ENCODE measurements around the gene TRPM2. TPM values are rescaled to one million over a fixed set of nuclear protein-coding genes. Genes with fewer than 3 reads are reported as not detected.

The TRPM2 gene
- total RNA-seq, 1 donor from 2014 or later = 2.2 TPM

- DNase-seq = no peak
These were observed 77.9 kb downstream of the TRPM2 start for GRCh38 chr21:44431300-44431699.

- DNase-seq = no peak
These were observed 79.7 kb downstream of the TRPM2 start for GRCh38 chr21:44432841-44433790.

- DNase-seq = no peak
These were observed 80.6 kb downstream of the TRPM2 start for GRCh38 chr21:44433791-44434567.

GRCh38 chr21:44434568-44434925 lies 81.1 kb downstream of the TRPM2 start:
- no peak for DNase-seq

- no peak for DNase-seq
These were observed 81.7 kb downstream of the TRPM2 start for GRCh38 chr21:44434936-44435635.

- no peak for DNase-seq
These were observed 82.7 kb downstream of the TRPM2 start for GRCh38 chr21:44436111-44436611.

- DNase-seq = no peak
These were observed 83.5 kb downstream of the TRPM2 start for GRCh38 chr21:44436958-44437357.

GRCh38 chr21:44437371-44437695 lies 83.9 kb downstream of the TRPM2 start:
- no peak for DNase-seq

- no peak for DNase-seq
These were observed 84.4 kb downstream of the TRPM2 start for GRCh38 chr21:44437696-44438431.

- no peak for DNase-seq
These were observed 85.2 kb downstream of the TRPM2 start for GRCh38 chr21:44438531-44439210.

GRCh38 chr21:44439211-44439600 lies 85.8 kb downstream of the TRPM2 start:
- no peak for DNase-seq

- DNase-seq = no peak
These were observed 87.0 kb downstream of the TRPM2 start for GRCh38 chr21:44440241-44441040.

- DNase-seq = no peak
These were observed 87.6 kb downstream of the TRPM2 start for GRCh38 chr21:44441041-44441400.

- no peak for DNase-seq
These were observed 88.3 kb downstream of the TRPM2 start for GRCh38 chr21:44441581-44442265.

GRCh38 chr21:44442266-44443125 lies 89.1 kb downstream of the TRPM2 start:
- DNase-seq = no peak

GRCh38 chr21:44443291-44443890 lies 90.0 kb downstream of the TRPM2 start:
- DNase-seq = no peak

- no peak for DNase-seq
These were observed 90.5 kb downstream of the TRPM2 start for GRCh38 chr21:44443891-44444285.

GRCh38 chr21:44444286-44444931 lies 91.0 kb downstream of the TRPM2 start:
- DNase-seq = no peak
